T-helper 1 cell treated with Interleukin-12 subunit alpha and Interleukin-12 subunit beta and Interleukin-4 antibody, amounts not matched to agents 30 μg/mL and 1 μg/mL, for 36 hours (primary cell): ENCODE measurements around the gene STK39.

Experiments used
- H3K27ac Mint-ChIP-seq: one replicate; pipeline ENCODE4 v1.8.0; 2021; ENCODE audit warnings: mild to moderate bottlenecking, mixed read lengths
- H3K27me3 Mint-ChIP-seq: one replicate; pipeline ENCODE4 v1.8.0; 2021; ENCODE audit warnings: low read depth, mixed read lengths
- H3K36me3 Mint-ChIP-seq: one replicate; pipeline ENCODE4 v1.8.0; 2021; ENCODE audit warnings: low read depth, mixed read lengths
- H3K4me1 Mint-ChIP-seq: one replicate; pipeline ENCODE4 v1.8.0; 2021; ENCODE audit warnings: low read depth, mixed read lengths
- H3K4me3 Mint-ChIP-seq: one replicate; pipeline ENCODE4 v1.8.0; 2021; ENCODE audit warnings: mild to moderate bottlenecking, moderate library complexity, mixed read lengths
- H3K9me3 Mint-ChIP-seq: one replicate; pipeline ENCODE4 v1.8.0; 2021; ENCODE audit warnings: mixed read lengths

The STK39 gene

DNA sequence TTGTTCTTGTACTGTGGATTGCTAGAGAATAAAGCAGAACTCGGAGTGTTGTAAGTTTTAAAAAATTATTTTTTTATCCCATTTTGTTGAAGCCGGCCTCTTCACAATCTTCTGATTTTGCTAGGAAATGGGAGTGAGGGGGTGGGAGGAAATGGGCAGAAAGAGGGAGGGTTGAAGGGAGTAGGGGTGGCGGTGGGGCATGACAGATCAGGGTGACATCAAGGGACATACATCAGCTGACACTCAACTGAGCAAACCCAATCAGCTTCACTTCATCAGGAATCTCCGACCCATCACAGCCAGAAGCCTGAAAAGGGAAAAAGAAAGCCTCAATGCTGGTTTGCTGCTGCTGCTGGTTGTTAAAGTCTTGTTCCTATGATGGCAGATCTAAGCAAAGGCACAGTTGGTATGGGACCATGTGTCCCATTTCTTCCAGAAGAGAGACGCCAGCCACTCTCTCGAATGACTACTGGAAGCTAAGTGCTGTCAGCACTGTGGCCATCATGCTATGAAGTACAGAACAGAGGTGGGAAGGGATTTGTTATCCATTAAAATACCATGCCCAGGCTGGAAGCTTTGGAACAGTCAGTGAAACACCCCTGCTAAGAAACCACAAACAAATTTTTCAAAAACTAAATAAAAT is 292.0 kb downstream of the STK39 start:
- no peaks in the 10 kb centered on the region for H3K4me1 Mint-ChIP-seq
- H3K27me3 Mint-ChIP-seq = no peaks in the 10 kb centered on the region
- no peak overlapping the region for H3K27ac Mint-ChIP-seq
- no peaks in the 10 kb centered on the region for H3K9me3 Mint-ChIP-seq
- H3K36me3 Mint-ChIP-seq = no peaks in the 10 kb centered on the region
- H3K4me3 Mint-ChIP-seq = no peak overlapping the region

DNA sequence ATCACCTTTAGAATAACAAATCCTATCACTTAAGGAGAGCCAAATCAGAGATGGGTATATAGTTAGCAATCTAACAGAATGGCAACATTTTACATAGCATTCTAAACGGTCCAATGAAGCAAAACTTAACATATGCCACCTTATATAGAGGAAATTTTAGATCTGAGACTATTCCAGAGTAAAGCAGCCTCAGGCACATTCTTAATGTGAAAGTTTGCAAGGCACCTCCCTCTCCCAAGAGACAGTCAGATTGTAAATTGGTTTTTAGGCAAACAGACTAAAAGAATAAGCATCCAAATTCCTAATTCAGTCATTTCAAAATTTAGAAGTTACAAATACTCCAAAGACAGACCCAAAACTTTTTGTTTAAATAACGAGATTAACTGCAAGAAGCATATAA is 292.9 kb downstream of the STK39 start:
- Mint-ChIP-seq H3K4me3 (no peak overlapping the region), H3K27me3 (no peaks in the 10 kb centered on the region), H3K9me3 (no peaks in the 10 kb centered on the region), H3K27ac (no peak overlapping the region), H3K36me3 (no peaks in the 10 kb centered on the region), H3K4me1 (no peaks in the 10 kb centered on the region)

- no peaks in the 10 kb centered on the region for H3K27me3 Mint-ChIP-seq
- H3K9me3 Mint-ChIP-seq = no peaks in the 10 kb centered on the region
- H3K36me3 Mint-ChIP-seq = no peaks in the 10 kb centered on the region
- no peak overlapping the region for H3K27ac Mint-ChIP-seq
- no peaks in the 10 kb centered on the region for H3K4me1 Mint-ChIP-seq
- no peak overlapping the region for H3K4me3 Mint-ChIP-seq
Observed at GRCh38 chr2:167953776-167954175, 293.6 kb downstream of the STK39 start.

DNA sequence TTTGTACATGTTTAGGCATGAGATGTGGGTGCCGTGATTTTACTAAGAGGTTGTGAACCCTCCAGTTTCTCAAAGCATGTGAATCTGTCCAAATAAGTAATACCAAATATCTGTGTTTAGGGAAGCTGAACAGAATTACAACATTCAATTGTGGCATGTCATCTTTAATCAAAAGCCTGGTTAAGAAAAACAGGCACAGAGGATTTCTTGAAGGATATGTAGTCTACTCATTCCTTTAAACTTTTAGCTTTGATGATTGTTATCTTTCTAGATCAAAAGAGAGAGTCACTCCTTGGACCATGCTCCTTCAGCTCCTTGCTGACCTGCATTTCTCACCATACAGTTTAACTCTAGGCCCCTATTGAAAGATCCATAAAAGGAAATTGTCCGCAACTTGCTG is 296.8 kb downstream of the STK39 start:
- Mint-ChIP-seq H3K4me3 (no peak overlapping the region), H3K27ac (no peak overlapping the region), H3K4me1 (no peaks in the 10 kb centered on the region)

DNA sequence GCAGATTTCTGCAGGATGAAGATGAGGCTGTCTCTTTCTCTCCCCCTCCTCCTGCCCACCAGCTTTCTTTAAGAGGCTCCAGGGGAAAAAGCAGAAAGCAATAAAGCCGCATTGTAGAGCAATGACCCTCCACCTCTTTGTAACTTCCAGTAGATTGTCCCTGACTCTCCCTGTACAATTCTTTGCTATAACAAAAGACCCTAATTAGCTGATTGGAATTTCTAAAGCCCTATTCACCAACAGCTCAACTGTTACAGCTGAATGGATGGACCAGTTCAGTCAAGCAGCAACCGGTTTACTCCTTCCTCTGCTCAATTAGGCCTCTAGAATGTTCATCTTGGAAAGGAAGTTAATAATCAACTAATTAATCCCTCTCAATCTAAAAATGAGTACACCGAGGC is 301.0 kb downstream of the STK39 start:
- H3K4me3 Mint-ChIP-seq = no peak overlapping the region
- H3K9me3 Mint-ChIP-seq = no peaks in the 10 kb centered on the region
- H3K27me3 Mint-ChIP-seq = no peaks in the 10 kb centered on the region
- H3K36me3 Mint-ChIP-seq = no peaks in the 10 kb centered on the region
- H3K27ac Mint-ChIP-seq = no peak overlapping the region
- no peaks in the 10 kb centered on the region for H3K4me1 Mint-ChIP-seq

More for the DNA sequence above, 296.8 kb downstream of the STK39 start:
- H3K27me3 Mint-ChIP-seq = no peaks in the 10 kb centered on the region
- no peaks in the 10 kb centered on the region for H3K36me3 Mint-ChIP-seq
- no peaks in the 10 kb centered on the region for H3K9me3 Mint-ChIP-seq

GRCh38 chr2:167945660-167946368 is 301.6 kb downstream of the STK39 start:
- no peaks in the 10 kb centered on the region for H3K9me3 Mint-ChIP-seq
- H3K27ac Mint-ChIP-seq = no peak overlapping the region
- H3K27me3 Mint-ChIP-seq = no peaks in the 10 kb centered on the region
- no peaks in the 10 kb centered on the region for H3K36me3 Mint-ChIP-seq
- H3K4me3 Mint-ChIP-seq = no peak overlapping the region
- H3K4me1 Mint-ChIP-seq = no peaks in the 10 kb centered on the region

DNA sequence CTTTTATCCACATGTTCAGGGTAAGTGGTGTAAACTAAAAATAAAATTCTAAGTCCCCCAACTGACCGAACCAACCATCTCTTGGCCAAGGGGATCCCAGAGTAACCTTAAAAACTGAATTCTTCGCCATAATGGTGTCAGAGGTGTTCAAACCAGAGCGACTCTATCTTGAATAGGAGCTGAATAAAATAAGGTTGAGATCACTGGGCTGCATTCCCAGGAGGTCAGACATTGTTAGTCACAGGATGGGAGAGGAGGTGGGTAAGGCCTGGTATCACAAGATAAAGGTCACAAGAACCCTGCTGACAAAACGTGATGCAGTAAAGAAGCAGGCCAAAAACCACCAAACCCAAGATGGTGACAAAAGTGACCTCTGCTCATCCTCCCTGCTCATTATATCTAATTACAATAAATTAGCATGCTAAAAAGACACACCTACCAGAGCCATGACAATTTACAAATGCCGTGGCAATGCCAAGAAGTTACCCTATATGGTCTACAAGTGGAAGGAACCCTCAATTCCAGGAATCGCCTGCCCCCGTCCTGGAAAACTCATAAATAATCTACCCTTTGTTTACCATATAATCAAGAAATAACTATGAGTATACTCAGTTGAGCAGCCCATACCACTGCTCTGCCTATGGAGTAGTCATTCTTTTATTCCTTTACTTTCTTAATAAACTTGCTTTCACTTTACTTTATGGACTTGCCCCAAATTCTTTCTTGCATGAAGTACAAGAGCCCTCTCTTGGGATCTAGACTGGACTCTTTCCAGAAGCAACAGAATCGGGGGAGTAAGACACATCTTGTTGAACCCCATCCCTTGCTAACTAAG is 302.4 kb downstream of the STK39 start:
- no peak overlapping the region for H3K27ac Mint-ChIP-seq
- H3K4me3 Mint-ChIP-seq = no peak overlapping the region
- H3K36me3 Mint-ChIP-seq = no peaks in the 10 kb centered on the region
- H3K27me3 Mint-ChIP-seq = no peaks in the 10 kb centered on the region
- no peaks in the 10 kb centered on the region for H3K9me3 Mint-ChIP-seq
- no peaks in the 10 kb centered on the region for H3K4me1 Mint-ChIP-seq

DNA sequence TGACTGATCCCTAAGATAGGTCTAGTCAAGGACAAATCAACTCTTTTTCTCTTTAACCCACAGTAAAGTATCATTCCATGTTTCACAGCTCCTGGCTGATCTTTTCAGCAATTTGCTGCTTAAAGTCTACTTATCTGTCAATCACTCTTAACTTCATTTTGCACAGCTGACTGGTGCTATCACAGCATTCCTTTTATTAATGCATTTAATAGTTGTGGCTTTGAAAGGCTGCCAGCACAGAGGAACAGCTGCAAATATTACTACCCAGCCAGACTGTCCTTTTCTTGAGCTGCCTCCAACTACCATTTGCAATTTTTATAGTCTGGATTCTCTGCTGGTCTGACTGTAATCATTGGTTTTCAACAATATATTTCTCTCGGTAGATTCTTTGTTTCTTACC is 303.5 kb downstream of the STK39 start:
- no peaks in the 10 kb centered on the region for H3K4me1 Mint-ChIP-seq
- no peaks in the 10 kb centered on the region for H3K36me3 Mint-ChIP-seq
- H3K27me3 Mint-ChIP-seq = no peaks in the 10 kb centered on the region
- H3K4me3 Mint-ChIP-seq = no peak overlapping the region
- no peak overlapping the region for H3K27ac Mint-ChIP-seq
- H3K9me3 Mint-ChIP-seq = no peaks in the 10 kb centered on the region

DNA sequence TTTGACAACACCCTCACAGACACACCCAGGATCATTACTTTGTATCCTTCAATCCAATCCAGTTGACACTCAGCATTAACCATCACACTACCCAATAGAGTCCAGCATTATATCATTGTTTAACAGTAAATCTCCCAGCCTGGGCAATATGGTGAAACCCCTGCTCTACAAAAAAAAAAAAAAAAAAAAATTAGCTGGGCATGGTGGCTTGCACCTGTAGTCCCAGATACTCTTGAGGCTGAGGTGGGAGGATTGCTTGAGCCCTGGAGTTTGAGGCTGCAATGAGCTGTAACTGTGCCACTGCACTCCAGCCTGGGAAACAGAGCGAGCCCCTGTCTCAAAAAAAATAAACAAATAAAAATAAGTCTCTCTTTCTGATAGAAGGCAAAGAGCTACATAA is 304.0 kb downstream of the STK39 start:
- no peak overlapping the region for H3K4me3 Mint-ChIP-seq
- H3K27me3 Mint-ChIP-seq = no peaks in the 10 kb centered on the region
- H3K9me3 Mint-ChIP-seq = no peaks in the 10 kb centered on the region
- H3K27ac Mint-ChIP-seq = no peak overlapping the region
- no peaks in the 10 kb centered on the region for H3K36me3 Mint-ChIP-seq
- H3K4me1 Mint-ChIP-seq = no peaks in the 10 kb centered on the region

GRCh38 chr2:167942366-167943081 is 304.9 kb downstream of the STK39 start:
- H3K4me1 Mint-ChIP-seq = no peaks in the 10 kb centered on the region

GRCh38 chr2:167941604-167942003 is 305.8 kb downstream of the STK39 start:
- H3K4me1 Mint-ChIP-seq = no peaks in the 10 kb centered on the region
- no peaks in the 10 kb centered on the region for H3K36me3 Mint-ChIP-seq
- H3K9me3 Mint-ChIP-seq = no peaks in the 10 kb centered on the region
- no peak overlapping the region for H3K27ac Mint-ChIP-seq
- H3K27me3 Mint-ChIP-seq = no peaks in the 10 kb centered on the region
- H3K4me3 Mint-ChIP-seq = no peak overlapping the region

More at GRCh38 chr2:167942366-167943081, 304.9 kb downstream of the STK39 start:
- Mint-ChIP-seq H3K4me3 (no peak overlapping the region), H3K27ac (no peak overlapping the region), H3K27me3 (no peaks in the 10 kb centered on the region), H3K36me3 (no peaks in the 10 kb centered on the region), H3K9me3 (no peaks in the 10 kb centered on the region)

DNA sequence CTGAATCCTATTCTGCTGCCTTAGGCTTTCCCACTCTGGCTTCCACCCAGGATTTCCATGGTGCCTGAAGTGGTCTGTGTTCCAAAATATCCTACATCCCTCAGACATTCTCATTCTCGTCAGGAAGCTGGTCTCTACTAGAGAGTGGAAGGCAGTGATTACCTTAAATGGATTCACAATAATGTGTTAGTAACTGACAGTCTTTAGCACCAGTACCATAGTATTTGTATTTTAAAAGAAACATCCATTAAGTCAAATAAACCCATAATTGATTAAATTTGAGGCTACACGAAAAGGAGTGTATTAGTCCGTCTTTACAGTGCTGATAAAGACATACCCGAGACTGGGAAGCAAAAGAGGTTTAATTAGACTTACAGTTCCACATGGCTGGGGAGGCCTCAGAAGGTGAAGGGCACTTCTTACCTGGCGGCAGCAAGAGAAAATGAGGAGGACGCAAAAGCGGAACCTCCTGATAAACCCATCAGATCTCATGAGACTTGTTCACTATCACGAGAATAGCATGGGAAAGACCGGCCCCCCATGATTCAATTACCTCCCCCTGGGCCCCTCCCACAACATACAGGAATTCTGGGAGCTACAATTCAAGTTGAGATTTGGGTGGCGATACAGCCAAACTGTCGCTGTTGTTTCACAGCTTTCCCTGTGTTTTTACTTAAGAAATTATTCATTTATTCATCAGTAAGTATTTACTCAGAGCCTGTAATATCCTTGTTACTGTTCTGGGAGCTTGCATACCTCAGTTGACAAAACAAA is 306.5 kb downstream of the STK39 start:
- no peaks in the 10 kb centered on the region for H3K9me3 Mint-ChIP-seq
- no peak overlapping the region for H3K4me3 Mint-ChIP-seq
- H3K27ac Mint-ChIP-seq = no peak overlapping the region
- H3K36me3 Mint-ChIP-seq = no peaks in the 10 kb centered on the region
- no peaks in the 10 kb centered on the region for H3K4me1 Mint-ChIP-seq
- no peaks in the 10 kb centered on the region for H3K27me3 Mint-ChIP-seq

DNA sequence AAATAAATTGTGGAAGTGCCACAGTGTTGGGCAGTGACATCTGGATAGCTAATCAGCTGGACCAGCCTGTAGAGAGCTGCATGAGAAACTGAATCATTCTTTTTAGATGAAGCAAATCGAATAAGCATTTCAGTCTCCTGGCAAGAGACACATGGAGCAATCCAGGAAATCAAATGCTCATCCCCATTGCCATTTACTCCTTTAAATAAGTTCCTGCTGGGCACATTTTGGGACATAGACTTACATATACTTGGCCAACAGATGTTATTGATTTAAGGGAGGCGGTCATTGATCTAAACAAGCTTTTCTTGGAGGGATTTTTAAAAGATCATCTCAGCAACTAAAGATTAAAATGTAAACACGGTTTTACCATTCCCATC is 307.1 kb downstream of the STK39 start:
- H3K27ac Mint-ChIP-seq = no peak overlapping the region
- H3K27me3 Mint-ChIP-seq = no peaks in the 10 kb centered on the region
- H3K9me3 Mint-ChIP-seq = no peaks in the 10 kb centered on the region
- H3K4me3 Mint-ChIP-seq = no peak overlapping the region
- no peaks in the 10 kb centered on the region for H3K4me1 Mint-ChIP-seq
- no peaks in the 10 kb centered on the region for H3K36me3 Mint-ChIP-seq
